Adrenal gland (tissue), 5 donors: ENCODE data around the gene FCER2.

Experiments
- CTCF ChIP-seq, 6 experiments: fragments of 450-650 bp in 4 of 6; fragments of 200-600 bp in 2 of 6; sonication (generic) in 1 of 6; IDR thresholded peaks; 1 replicate in 5 of 6; 2 replicates in 1 of 6; pipeline versions ENCODE4 v1.5.1 to v1.8.0; 2016 to 2021; ENCODE audit warnings: antibody characterized with exemption in 6 of 6, mild to moderate bottlenecking in 2 of 6, moderate library complexity in 1 of 6
- POLR2A ChIP-seq, 2 donors: fragments of 450-650 bp; IDR thresholded peaks; one replicate each; pipeline ENCODE4 v1.6.1; 2017; ENCODE audit warnings: antibody characterized with exemption in 2 of 2, mild to moderate bottlenecking in 2 of 2, moderate library complexity in 1 of 2
- donor health status: DM: no; HTN: no; CAD: no.

GRCh38 chr19:7729211-7729610, 27.3 kb upstream of the FCER2 start:
- TF ChIP-seq CTCF (IDR thresholded peaks at IDR 0.05), result no peak
- no peak for TF ChIP-seq POLR2A (IDR thresholded peaks at IDR 0.05)
